HG02885 (cell line): Measurements from ENCODE around the gene CHAD.

Experiments
- ATAC-seq: cut with Tn5 transposase; IDR thresholded peaks from one replicate; pipeline ENCODE4 v1.9.1; 2021; ENCODE audit warnings: mild to moderate bottlenecking; ENCODE audit not compliant: unreplicated experiment, poor library complexity

CHAD gene

DNA sequence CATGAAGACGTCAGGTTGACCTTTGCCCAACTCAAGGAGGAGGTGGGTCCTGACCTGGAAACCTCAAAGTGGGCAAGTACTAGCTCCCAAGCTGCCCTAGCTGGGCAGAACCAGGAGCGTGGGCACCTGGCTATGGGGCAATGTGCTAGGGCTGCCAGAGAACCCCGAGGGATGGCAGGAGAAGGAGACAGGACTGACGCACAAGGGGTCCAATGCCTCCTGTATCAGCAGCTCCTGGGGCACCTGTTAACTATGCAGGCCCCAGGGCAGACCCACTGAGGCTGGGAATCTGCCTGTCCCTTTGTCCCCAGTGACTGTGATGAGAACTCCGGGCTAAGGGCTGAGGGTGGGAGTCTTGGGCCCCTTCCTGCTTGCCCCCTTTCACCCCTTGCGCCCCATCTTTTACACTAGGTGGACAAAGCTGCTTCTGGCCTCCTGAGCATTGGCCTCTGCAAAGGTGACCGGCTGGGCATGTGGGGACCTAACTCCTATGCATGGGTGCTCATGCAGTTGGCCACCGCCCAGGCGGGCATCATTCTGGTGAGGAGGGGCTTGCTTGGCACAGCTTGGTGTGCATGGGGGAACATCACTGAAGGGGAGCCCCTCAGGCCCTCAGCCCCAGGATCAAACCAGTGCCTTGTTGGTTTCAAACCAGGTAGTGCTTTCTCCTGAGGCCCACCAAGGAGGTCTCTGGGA is 7.7 kb downstream of the CHAD start:
- no peak for ATAC-seq

DNA sequence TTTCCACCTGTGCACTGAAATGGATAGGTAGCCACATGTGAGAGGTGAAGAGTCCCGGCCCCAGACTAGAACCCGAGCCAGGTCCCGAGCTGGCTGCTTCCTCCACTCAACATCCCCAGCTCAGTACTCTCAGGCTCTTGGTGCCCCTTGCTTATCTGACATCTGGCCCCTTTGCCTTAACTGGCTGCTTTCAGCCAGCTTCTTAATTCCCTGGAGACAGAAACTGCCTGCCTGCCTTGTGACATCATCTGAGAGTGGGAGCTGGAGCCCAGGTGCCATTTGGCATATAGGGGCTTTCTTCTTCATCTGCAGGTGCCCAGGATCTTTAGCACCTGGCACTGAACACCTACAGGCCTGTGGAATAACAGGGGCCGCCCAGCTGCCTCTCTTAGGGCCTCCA is 8.9 kb downstream of the CHAD start:
- no peak for ATAC-seq

DNA sequence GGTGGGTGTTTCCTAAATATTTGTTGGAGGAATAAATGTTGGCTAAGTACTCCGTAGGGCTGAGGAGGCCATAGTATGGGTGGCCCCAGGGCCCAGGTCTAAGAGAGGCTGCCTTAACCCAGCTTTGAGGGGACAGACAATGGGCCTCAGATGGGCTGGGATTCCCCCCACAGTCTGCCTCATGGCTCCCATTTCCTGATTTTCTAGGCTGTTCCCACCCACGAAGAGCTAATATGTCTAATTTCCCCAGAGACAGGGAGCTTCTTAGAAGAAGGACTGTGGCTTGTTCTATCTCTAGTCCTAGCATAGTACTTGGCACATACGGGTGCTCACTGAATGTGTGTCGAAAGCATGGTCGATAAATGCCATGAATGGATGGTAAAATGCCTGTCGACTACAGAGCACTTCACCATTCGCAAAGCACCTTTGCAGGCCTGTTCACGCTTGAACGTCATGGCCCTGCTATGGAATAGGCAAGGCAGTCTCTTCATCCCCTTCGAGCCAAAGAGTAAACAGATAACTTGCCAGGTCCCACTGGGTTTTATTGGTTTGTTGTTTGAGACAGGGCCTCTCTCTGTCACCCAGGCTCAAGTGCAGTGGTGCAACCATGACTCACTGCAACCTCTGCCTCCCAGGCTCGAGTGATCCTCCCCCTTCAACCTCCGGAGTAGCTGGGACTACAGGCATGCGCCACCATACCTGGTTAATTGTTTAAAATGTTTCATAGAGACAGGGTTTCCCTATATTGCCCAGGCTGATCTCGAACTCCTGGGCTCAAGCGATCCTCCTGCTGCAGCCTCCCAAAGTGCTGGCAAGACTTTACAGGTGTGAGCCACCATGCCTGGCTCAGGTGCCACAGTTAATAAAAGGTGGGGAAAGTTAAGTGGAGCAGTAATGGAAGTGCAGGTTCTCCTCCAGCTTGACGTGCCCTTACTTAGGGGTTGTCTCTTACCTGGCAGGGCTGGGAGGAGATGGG is 9.7 kb downstream of the CHAD start:
- no peak for ATAC-seq

DNA sequence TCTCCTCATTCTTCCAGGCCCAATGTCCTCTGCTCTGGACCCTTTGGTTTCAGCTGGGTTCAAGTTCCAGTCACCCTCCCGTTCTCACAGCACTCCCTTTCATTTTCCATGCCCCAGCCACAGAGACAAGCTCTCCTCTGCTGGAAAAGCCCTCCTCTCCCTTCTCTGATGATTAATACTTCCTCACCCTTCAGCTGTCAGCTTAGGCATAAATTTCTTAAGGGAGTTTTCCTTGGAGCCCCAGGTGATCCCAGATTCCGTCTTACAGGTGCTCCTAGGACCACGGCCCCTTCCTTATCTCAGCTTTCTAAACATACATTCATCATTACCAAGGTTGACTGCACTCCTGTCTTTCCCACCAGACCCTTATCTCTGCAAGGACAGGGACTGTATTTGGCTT is 10.4 kb downstream of the CHAD start:
- no peak for ATAC-seq

DNA sequence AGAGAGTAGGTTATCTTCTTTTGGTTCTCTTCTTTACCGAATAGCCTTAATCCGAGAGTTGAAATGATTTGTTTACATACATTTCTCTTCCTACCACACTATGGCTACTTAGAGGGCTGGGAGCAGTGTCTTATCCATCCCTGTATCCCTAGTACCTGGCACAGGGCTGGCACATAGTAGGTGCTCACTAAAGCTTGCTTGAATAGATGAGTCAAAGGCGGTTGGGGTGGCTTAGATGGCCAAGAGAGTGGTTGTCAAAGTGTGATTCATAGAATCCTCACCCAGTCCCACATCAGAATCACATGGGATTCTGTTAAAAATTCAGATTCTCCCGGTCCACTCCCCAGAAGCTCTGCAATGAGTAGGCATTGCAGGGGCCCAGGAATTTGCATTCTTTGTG is 11.1 kb downstream of the CHAD start:
- no peak for ATAC-seq

DNA sequence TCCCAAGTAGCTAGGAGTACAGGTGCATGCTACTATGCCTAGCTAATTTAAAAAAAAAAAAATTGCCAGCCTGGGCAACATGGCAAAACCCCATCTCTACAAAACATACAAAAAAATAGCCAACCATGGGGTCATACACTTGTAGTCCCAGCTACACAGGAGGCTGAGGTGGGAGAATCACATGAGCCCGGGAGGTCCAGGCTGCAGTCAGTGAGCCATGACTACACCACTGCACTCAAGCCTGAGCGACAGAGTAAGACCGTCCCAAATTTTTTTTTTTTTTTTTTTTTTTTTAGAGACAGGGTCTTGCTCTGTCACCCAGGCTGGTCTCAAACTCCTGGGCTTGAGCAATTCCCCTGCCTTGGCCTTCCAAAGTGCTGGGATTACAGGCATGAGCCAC is 14.8 kb downstream of the CHAD start:
- ATAC-seq = no peak

DNA sequence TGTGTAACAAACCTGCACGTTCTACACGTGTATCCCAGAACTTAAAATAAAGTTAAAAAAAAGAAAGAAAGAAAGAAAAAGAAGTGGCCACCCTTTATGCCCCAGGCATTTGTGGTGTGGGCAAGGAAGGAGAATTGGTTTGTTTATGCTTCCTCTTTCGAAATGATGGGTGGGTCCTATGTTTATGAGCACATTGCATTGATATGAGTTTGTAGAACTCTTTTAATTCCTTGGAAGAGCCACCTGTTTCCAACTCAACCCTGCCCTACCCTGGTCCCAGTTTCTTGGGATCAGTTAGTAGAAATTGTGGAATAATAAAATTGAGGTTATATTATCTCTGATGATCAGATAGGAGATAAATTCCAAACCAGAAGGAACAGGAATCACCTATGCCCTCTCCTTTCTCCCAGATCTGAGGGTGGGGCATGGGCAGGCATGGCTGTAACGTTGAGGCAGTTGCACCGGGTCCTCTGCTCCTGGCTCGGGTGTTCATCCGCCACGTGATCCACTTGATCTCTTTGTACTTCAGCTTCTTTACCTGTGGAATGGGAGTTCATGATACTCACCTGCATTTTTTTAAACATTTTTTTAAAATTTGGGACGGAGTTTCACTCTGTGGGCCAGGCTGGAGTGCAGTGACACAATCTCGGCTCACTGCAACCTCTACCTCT is 15.9 kb downstream of the CHAD start:
- ATAC-seq = no peak

DNA sequence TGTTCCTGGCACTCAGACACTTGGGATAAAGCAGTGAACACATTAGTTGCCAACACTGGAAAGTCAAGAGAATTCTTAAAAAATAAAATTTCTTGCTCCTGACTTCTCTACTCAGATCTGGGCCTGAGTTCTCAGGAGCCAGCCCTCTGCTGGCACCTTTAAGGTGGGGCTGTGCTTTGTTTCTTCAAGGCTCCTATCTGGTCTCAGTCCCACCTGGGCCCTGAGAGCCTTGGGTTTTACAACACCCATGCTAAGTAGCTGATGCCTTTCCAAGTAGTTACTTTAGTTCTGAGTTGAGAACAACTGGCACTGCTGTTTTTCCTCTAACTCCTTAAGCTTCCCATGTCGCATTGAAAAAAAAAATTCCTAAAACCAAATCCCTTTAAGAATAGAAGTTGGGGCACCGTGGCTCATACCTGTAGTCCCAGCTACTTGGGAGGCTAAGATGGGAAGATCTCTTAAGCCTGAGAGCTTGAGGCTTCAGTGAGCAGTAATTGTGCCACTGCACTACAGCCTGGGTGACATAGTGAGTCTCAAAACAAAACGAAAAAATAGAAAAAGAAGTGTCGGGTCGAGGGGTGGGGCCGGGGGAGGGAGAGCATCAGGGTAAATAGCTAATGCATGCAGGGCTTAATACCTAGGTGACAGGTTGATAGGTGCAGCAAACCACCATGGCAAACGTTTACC is 16.6 kb downstream of the CHAD start:
- no peak for ATAC-seq

DNA sequence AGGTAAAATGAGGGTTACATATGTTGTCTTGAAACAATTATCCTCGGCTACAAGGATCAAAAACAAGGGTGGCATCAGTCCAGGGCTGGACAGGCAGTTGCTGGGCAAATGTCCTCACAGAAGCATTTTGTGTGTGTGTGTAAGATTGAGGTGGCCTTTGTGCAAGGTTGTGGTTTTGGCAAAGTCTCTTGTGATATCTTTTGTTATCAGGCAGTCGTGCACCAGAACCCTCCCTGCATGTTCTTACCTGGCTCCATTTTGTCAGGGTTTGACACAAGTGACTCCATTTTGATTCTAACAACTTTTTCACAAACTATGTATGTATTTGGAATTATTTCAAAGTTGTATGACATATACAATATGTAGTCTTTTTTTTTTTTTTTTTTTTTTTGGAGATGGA is 20.0 kb downstream of the CHAD start:
- no peak for ATAC-seq

DNA sequence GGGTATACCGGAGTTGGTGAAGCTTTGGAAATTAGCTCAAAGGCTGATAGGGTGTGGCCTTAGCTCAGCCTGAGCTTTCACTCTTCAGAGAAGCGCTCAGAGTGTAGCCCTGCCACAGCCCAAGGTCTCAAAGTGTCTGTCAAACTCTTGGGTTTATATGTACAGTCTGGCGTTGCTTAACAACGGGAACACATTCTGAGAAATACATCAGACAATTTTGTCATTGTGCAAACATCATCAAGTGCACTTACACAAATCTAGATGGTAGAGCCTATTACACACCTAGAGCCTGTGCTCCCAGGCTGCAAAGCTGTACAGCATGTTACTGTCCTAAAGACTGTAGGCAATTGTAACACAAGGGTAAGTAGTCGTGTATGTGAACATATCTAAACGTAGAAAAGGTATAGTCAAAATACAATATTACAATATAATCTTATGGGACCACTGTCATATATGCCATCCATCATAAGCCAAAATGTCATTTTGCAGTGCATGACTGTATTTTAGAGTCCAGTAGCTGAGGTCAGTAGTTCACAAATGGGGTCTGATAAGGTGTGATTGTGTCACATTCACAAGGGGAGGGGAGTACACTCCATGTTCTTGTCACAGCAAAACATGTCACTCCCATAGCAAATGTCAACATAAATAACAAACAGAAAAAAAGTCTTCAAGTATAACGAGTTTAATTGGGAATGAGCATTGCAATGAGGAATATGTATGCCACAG is 20.6 kb downstream of the CHAD start:
- ATAC-seq = no peak

DNA sequence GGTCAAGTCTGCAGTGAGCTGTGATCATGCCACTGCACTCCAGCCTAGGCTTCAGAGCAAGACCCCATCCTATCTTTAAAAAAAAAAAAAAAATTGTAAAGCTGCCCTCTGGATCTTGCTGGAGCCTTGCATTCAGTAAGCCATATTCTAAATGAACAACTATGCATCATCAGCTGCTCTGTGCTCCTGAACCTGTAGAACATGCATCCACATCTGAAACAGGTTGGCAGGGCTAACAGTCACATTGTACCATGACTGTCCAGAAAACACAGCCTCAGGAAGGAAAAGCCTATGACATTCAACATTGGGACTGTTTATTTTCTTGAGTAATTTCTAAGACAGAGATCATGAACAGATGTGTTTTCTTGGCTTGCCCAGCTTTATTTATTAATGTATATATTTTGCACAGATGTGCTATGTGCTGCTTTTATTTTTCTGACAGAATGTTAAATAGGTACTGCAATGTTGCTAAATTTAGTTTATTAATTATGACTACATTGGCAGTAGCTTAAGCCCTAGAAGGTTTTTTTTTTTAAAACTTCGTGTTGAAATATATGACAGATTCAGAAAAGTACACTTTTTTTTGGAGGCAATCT is 22.9 kb downstream of the CHAD start:
- no peak for ATAC-seq

DNA sequence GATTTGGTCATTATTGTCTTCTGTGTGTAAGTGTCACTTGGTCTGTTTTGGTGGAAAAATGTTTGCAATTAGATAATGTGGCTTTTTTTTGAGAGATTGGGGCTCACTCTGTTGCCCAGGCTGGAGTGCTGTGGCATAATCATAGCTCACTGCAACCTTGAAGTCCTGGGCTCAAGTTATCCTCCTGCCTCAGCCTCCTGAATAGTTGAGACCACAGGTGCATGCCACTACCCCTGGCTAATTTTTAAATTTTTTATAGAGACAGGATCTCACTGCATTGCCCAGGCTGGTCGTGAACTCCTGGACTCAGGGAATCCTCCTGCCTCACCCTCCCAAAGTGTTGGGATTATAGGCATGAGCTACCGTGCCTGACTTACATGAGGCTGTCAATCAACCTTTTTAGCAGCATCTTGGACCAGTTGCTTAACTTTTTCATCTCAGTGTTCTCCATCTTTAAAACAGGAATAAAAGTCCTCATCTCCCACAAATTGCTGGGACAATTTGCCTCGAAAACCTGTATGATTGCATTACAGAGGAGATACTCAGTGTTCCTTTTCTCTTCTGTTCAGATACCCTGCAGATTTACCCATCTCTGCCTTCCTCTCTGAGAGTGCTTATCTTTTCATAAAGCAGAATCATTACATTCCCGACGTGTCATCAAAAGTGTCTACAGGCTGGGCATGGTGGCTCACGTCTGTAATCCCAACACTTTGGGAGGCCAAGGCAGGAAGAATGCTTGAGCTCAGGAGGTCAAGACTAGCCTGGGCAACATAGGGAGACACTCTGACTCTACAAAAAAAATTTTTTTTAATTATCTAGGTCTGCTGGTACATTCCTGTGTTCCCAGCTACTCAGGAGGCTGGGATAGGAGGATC is 23.6 kb downstream of the CHAD start:
- no peak for ATAC-seq

DNA sequence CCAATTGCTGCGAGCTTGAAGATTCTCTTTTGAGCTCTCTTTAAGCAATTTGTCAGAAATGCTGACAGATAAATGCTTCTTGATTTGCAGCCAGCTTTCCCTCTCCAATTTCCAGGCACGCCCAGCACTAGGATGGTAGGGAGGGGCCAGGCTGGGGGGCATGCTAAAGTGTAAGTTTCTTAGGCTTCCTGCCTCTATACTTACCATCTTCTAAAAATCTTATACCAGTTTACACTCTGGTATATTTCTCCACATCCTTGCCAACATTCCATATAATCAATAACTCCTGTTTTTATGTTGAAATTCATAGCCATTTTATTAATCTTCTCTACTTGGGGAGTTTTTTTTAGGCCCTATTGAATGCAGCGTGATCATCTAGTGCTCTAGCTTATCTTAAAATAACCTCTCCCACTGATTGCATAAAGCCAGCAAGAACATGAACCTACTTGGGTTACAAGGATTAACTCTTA is 25.1 kb downstream of the CHAD start:
- no peak for ATAC-seq

DNA sequence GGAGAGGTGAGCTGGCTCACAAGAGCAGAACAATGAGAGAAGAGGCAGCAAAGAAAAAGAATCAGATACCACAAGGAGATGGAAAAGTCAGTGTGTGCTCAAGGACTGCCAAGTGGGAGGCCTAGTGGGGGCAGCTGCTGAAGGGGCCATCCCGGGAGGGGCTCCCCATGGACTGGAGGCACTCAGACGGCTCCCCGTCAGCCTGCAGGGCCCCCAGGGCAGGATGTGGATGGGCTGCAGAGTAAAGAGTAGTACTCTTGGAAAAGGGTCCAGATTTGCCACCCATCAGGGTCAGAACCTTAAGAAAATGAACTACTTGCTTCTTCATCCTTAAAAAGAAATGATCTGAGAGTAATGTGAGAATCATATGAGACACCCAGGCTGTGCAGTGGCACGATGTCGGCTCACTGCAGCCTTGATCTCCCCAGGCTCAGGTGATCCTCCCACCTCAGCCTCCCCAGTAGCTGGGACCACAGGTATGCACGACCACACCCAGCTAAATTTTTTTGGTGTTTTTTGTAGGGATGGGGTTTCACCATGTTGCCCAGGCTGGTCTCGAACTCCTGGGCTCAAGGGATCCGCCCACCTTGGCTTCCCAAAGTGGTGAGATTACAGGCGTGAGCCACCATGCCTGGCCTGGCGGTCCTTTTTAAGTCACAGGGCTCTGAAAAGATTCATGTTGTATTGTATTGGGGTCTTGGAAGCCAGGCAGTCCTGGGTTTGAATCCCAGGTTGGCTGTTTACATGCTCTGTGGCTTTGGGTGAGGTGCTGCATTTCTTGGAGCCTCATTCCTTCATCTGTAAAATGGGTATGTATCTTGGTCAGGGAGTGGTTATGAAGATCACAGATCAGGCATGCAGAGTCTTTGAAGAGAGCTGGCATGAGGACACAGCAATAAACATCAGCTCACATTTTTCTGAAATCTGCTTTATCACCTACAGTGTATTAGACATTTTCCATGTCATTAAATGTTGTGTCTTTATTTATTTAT is 27.5 kb downstream of the CHAD start:
- ATAC-seq = no peak

DNA sequence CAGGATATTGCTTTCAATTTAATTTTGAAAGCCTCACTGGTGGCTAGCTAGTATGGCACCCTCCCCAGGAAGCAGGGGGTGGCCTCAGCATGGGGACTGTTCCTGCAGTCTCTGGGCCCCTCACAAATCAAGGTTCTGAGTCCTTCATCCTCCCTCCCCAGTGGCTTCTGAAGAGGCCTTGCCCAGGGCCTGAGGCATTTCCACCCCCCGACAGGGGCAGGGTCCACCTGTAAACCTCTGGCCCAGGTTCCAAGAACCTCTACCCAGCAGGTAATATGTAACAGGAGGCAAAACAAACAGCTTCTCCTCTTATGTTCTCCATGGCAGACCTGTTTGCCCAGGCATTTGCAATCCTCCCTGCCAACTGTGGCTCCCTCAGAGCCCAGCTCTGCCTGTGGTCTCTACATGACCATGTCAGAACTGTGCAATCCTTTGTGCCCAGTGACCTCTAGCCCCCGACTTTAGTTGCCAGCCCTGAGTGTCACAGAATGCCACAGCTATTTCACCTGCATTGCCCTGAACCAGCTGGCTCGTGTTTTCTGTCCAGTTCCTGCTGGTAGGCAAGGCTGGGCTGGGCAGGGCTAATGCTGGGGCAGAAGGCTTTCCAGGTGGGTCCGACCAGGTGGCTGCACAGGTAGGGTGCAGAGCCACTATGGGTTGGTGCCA is 28.4 kb downstream of the CHAD start:
- ATAC-seq = no peak

DNA sequence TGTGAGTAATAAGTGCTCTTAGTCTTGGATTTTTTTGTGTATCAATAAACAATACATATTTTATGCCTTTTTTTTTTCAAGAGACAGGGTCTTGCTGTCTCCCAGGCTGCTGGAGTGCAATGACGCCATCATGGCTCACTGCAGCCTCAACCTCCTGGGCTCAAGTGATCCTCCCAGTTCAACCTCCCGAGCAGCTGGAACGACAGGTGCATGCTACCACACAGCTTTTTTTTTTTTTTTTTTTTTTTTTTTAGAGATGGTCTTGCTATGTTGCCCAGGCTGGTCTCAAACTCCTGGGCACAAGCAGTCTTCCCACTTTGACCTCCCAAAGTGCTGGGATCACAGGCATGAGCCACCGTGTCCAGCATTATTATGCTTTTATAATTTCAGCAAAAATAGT is 29.7 kb downstream of the CHAD start:
- ATAC-seq = no peak

DNA sequence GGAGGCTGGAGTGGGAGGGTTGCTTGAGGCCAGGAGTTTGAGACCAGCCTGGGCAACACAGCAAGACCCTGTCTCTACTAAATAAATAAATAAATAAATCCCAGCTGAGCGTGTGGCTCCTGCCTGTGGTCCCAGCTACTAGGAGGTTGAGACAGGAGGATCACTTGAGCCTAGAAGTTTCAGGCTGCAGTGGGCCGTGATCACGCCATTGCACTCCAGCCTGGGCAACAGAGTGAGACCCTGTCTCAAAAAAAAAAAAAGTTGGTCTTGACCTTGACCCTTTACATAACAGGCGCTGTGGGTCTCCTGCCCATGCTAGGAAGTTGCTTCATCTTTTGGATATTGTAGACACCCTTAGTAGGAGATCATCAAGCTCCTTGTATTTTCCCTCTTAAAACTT is 31.3 kb downstream of the CHAD start:
- no peak for ATAC-seq
